Measurements from ENCODE around the gene SUSD3. TPM values are rescaled to one million over a fixed set of nuclear protein-coding genes. Genes with fewer than 3 reads are reported as not detected.

Gene SUSD3
- total and polyA plus RNA-seq, 2 of the 4 experiments (the other 2 are of a cell fraction), result 0.54 to 1.5 TPM

DNA sequence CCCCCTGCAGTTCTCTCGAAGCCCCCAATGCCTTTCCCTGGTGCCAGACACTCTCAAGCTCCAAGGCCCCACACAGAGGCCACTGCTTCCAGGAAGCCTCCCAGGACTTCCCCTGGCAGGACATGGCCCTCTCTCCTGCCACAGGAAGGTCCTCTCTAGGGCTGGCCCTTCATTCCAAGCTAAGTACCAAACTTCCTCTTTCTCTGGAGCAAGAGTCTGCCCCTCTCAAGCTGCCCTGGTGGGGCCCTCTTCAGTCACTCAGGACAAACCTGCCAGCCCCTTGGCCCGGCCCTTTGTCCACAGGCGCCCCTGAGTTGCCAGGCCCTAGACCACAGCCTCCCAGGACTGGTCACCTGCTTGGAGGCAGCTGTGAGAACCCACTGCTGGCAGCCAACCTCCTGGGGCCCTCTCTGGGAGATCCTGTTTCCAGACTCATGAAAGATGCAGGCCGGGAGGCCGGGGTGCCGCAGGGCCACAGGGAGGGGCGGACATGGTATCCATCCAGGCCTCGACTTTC lies 69.0 kb downstream of the SUSD3 start:
- peaks cover 30% of the 10 kb centered on the region for H3K4me1 ChIP-seq (ENCODE audit: control insufficient read depth, insufficient read depth, low read length)
- no peaks in the 10 kb centered on the region for H3K9me3 ChIP-seq (ENCODE audit: control insufficient read depth, insufficient read depth, low read length)
- no peak overlapping the region; the same call in 1 of the 2 replicates for H3K14ac ChIP-seq (replicated peaks; ENCODE audit: low read depth, low read length)
- CTCF ChIA-PET, result no interaction called here
- no peak overlapping the region for H2BK20ac ChIP-seq (ENCODE audit: low read depth, low read length)
- BruUV-seq (replicated peaks), result no TSS peak
- H3K4ac ChIP-seq (ENCODE audit: low read depth, low read length), result no peak overlapping the region
- H4K91ac ChIP-seq (ENCODE audit: insufficient read depth, low read depth, low read length), result no peak overlapping the region
- POLR2A ChIA-PET (ENCODE audit: unreplicated experiment), result no interaction called here
- H4K20me1 ChIP-seq (ENCODE audit: insufficient read depth, low read length), result peaks cover 29% of the 10 kb centered on the region
- H3K18ac ChIP-seq (ENCODE audit: low read depth, low read length), result no peak overlapping the region
- H2AFZ ChIP-seq (replicated peaks; ENCODE audit: low read length, poor library complexity), result peak overlapping the region; percentile 58
- H3K4me3 ChIP-seq (ENCODE audit: insufficient read depth, low read depth, low read length), result no peak overlapping the region
- WGBS, 2 experiments (ENCODE audit: extremely low coverage in 2 of 2, insufficient read length in 1 of 2), result 63% methylated on average over 4 of the region's 8 CpGs; no CpG with 5 or more reads in 1 of the 2 experiments
- H4K5ac ChIP-seq (ENCODE audit: low read depth, low read length), result no peak overlapping the region
- DNase-seq (no peak), ATAC-seq (ENCODE audit: low read depth) (peak; percentile 43)
- no peak for TF ChIP-seq MAFK (IDR thresholded peaks at IDR 0.05; ENCODE audit: low read depth, low read length)
- no peak for TF ChIP-seq RCOR1 (IDR thresholded peaks at IDR 0.05; ENCODE audit: insufficient replicate concordance, low read length)
- no peak for TF ChIP-seq CEBPB (IDR thresholded peaks at IDR 0.05; ENCODE audit: low read depth, low read length)
- TF ChIP-seq, protein P1, sequence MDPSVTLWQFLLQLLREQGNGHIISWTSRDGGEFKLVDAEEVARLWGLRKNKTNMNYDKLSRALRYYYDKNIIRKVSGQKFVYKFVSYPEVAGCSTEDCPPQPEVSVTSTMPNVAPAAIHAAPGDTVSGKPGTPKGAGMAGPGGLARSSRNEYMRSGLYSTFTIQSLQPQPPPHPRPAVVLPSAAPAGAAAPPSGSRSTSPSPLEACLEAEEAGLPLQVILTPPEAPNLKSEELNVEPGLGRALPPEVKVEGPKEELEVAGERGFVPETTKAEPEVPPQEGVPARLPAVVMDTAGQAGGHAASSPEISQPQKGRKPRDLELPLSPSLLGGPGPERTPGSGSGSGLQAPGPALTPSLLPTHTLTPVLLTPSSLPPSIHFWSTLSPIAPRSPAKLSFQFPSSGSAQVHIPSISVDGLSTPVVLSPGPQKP (IDR thresholded peaks at IDR 0.05; ENCODE audit: borderline replicate concordance, low read depth, low read length), result no peak
- no peak for TF ChIP-seq RAD21 (IDR thresholded peaks at IDR 0.05; ENCODE audit: low read length)
- TF ChIP-seq, protein P2, sequence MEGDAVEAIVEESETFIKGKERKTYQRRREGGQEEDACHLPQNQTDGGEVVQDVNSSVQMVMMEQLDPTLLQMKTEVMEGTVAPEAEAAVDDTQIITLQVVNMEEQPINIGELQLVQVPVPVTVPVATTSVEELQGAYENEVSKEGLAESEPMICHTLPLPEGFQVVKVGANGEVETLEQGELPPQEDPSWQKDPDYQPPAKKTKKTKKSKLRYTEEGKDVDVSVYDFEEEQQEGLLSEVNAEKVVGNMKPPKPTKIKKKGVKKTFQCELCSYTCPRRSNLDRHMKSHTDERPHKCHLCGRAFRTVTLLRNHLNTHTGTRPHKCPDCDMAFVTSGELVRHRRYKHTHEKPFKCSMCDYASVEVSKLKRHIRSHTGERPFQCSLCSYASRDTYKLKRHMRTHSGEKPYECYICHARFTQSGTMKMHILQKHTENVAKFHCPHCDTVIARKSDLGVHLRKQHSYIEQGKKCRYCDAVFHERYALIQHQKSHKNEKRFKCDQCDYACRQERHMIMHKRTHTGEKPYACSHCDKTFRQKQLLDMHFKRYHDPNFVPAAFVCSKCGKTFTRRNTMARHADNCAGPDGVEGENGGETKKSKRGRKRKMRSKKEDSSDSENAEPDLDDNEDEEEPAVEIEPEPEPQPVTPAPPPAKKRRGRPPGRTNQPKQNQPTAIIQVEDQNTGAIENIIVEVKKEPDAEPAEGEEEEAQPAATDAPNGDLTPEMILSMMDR (conservative IDR thresholded peaks at IDR 0.05; ENCODE audit: low read depth, low read length), result no peak
- TF ChIP-seq MAZ (IDR thresholded peaks at IDR 0.05; ENCODE audit: borderline replicate concordance, low read depth, low read length), result no peak
- no peak for TF ChIP-seq RFX5 (IDR thresholded peaks at IDR 0.05; ENCODE audit: low read depth, low read length)
- no peak for TF ChIP-seq BHLHE40 (IDR thresholded peaks at IDR 0.05; ENCODE audit: low read depth, low read length)
- no peak for TF ChIP-seq CHD1 (IDR thresholded peaks at IDR 0.05; ENCODE audit: low read depth, low read length)
- H3K27me3 ChIP-seq (ENCODE audit: control insufficient read depth, insufficient read depth, low read length), result no peaks in the 10 kb centered on the region
- H2AK5ac ChIP-seq (ENCODE audit: low read depth, low read length), result no peak overlapping the region
- intact Hi-C loops (cut with micrococcal nuclease) (no loop called here), in situ Hi-C loops (cut with MboI; ENCODE audit: low sequenced_read_pairs) (no loop called here), dilution Hi-C loops (cut with HindIII; ENCODE audit: low sequenced_read_pairs, unreplicated experiment) (no loop called here)
- no peak overlapping the region for H2BK5ac ChIP-seq (ENCODE audit: low read depth, low read length, poor library complexity, severe bottlenecking)
- no peak overlapping the region for H3K27ac ChIP-seq (ENCODE audit: insufficient read depth, low read length)
- H2AK9ac ChIP-seq (replicated peaks; ENCODE audit: low read depth, low read length, poor library complexity), result peak overlapping the region; percentile 57
- no peak overlapping the region for H2BK15ac ChIP-seq (ENCODE audit: low read depth, low read length)
- H3K4me2 ChIP-seq (ENCODE audit: low read depth, low read length), result no peak overlapping the region
- H2BK120ac ChIP-seq (ENCODE audit: low read depth, low read length), result no peak overlapping the region
- H3K9me1 ChIP-seq (ENCODE audit: insufficient read depth, low read length), result peaks cover 21% of the 10 kb centered on the region; the same call in 1 of the 2 replicates
- peaks cover 24 to 73% of the 10 kb centered on the region in 2 experiments for H3K79me1 ChIP-seq (ENCODE audit: low read depth in 1 of 2, low read length in 2 of 2)
- no peak overlapping the region for H3K23ac ChIP-seq (ENCODE audit: low read depth, low read length)
- H3K36me3 ChIP-seq (ENCODE audit: control insufficient read depth, insufficient read depth, low read length), result peaks cover 17% of the 10 kb centered on the region
- H4K8ac ChIP-seq (ENCODE audit: low read depth in 2 of 2, low read length in 2 of 2), result no peak overlapping the region
- H3K56ac ChIP-seq (ENCODE audit: extremely low read depth, insufficient read depth, low read length), result no peak overlapping the region
- H3K9ac ChIP-seq (ENCODE audit: low read depth, low read length), result no peak overlapping the region
